GM18511 (cell line): ENCODE data around the gene ACTR1A.
"Not testable (repeated sequence)": the region's sequence is repeated elsewhere in the genome, so short reads cannot be mapped to it uniquely, and the experiment has no call there.

ENCODE experiments used
- ATAC-seq: cut with Tn5 transposase; IDR thresholded peaks from one replicate; pipeline ENCODE4 v1.9.1; 2021; ENCODE audit warnings: mild to moderate bottlenecking, moderate library complexity; ENCODE audit not compliant: unreplicated experiment

Gene ACTR1A

DNA sequence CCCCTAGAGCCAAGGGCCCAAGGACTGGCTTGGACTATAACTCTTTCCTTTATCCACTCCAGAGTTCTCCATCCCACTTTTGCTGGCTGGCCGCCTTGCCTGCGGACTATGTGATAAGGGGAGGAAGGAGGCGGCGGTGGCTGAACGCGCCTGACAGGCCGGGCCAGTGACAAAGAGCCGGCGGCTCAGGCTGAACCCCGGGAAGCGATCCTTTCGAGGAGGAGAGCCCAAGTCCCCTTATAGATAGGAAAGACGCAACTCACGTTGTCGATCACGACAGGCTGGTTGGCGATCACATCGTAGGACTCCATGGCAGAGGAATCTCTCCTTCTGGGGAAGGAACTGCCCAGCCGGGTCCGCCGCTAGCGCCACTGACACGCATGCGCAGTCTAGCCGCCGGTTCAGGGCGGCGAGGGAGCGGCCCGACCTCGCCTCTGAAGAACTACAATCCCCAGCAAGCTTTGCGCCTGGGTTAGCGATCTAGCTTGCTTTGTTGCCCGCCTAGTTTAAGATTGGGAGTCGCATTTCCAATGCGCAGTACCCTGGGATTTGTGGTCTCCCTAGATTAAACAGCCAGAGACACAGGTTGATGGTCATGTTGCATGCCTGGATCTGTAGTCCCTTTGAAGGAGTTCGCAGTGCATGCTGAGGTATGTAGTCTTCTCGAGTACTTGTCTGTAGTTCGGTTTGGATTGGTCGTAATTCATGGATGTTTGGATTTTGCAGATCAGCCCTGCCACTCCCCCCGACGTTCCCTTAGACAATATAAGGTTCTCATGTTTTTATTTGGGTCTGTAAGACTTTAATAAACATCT is at the start of gene ACTR1A:
Gene ACTR1A, minus strand, starts transcription at position 376 of the 815 bp plus-strand sequence. Its CDS starts 65 bp downstream, at position 311.
- ATAC-seq, result peak; percentile 59

DNA sequence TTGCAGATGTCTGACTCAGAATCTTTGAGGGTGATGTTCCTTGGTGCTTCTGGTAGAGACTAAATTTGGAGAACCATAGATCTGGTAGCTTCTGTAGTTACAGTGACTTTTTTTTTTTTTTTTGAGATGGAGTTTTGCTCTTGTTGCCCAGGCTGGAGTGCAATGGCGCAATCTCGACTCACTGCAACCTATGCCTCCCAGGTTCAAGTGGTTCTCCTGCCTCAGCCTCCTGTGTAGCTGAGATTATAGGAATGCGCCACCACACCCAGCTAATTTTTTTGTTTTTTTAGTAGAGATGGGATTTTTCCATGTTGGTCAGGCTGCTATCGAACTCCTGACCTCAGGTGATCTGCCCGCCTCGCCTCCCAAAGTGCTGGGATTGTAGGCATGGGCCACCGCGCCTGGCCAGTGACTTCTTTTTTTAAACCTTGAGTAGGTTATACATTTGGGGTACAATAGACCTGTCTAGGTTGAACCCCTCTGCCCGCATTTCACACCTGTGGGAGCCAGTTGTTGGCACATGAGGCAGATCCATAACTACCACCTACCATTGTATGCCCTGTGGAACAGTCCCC is 48.2 kb upstream of the ACTR1A start:
- ATAC-seq, result no peak

DNA sequence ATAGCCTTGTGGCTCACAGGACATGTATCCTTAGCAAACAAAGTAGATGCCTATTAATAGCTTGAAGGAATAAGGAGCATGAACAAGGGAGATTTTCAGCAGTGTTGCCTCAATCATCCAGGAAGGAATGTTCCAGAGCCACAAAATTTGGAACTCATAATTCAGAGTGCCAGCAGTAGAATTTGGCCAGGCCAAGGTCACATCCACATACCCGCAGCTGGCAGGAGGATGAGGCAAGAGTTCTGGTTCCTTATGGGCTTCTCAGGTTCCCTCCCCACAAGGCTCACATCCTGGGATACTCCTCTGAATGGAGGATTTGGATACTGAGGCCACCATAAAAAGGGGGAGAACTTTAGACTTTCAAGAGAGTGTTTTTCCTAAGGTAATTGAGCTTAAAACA is 47.0 kb upstream of the ACTR1A start:
- no peak for ATAC-seq

DNA sequence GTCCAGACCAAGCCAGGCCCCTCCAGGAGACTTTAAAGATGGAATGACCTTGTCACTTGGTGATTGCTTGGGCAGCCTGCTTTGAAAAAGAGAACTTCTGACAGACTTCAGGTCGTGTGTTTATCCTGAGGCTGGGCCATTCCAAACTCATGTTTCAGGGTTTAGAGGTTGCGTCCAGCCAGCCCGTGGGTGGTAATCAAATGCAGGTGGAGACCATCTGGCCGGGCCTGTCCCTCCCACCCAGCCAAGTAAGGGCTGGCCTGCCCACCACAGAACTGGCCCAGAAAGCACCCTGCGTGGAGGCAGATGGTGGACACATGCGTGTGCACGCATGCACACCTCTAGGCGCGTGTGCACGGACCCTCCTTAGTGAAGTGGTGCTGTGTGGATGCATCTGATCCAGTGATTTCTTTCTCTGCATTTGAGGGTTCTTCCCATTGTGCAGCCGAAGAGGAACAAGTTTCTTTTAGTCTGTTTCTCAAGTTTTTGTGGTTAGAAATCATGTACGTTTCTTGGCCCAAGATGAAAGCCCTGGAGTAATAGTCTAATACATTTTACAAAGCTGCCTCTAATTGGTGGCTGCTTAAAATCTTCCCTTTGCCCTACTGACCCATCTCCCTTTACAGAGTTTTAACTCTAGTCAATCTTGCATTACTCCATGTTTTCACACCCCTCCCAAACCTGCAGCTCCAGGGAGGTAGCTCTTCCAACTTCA is 44.3 kb upstream of the ACTR1A start:
- no peak for ATAC-seq

DNA sequence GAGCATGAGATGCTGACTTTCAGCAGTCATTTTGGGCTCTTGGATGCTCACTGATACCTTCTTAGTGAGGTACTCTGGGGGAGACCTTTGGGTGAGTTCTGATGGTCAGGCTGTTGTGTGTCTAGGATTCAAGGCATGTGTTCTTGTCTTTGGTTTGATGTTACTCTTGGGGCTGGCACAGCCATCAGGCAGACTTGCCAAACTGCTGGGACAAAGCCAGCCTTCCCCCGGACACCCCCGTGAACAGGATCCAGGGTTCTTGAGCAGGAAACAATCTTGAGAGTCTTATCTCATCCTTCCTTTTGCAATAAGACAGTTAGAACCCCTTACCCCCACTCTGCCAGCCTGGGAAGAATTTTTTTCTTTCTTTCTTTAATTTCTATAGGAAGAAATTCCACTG is 43.5 kb upstream of the ACTR1A start:
- no peak for ATAC-seq

DNA sequence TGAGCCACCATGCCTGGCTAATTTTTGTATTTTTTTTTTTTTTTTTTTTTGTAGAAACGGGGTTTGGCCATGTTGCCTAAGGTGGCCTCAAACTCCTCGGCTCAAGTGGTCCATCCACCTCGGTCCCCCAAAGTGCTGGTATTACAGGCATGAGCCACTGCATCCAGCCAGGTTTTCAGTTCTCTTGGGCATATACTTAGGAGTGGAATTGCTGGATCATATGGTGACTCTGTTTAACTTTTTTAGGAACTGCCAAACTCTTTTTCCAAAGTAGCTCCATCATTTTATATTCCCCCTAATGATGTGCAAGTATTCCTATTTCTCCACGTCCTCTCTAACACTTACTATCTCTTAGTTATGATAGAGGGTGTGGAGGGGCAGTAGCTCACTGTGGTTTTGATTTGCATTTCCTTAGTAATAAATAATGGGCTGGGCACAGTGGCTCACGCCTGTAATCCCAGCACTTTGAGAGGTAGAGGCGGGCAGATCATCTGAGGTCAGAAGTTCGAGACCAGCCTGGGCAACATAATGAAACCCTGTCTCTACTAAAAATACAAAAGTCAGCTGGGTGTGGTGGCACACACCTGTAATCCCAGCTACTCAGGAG is 42.9 kb upstream of the ACTR1A start:
- no peak for ATAC-seq

DNA sequence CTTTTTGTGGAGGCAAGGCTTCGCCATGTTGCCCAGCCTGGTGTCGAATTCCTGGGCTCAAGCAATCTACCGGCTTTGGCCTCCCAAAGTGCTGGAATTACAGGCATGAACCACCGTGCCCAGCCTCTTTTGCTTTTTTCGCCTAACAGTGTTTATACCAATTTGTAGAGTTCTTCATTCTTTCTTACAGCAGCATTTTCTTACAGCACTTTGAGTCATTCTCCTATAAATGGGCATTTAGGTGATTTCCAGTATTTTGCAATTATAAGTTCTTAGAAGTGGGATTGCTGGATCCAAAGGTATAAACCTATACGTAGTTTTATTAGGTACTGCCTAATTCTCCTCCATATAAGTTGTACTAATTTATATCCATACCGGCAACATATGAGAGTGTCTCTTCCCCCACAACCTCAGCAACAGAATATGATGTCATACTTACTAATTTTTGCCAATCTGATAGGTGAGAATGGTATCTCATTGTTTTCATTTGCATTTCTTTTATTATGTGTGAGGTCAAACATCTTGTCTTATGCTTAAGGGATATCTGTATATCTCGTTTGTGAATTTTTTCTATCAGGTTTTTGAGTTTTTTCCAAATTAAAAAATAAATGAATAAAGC is 40.4 kb upstream of the ACTR1A start:
- no peak for ATAC-seq

DNA sequence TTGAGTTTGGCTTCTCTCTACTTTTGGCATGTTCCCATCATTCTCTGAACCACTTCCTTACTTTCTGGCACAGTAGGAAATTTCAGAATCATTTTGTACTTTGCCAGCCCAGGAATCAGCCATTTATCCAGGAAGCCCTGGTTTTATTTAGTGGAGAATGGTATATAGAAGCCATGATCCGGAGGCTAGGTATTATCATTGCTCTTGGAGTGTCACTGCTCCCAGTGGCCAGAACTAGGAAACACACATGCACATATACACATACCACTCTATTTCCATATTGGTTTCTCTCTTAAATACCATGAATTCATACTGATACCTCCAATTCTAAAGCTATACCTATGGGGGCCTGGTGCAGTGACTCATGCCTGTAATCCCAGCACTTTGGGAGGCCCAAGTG is 37.5 kb upstream of the ACTR1A start:
- peak; percentile 71 for ATAC-seq

DNA sequence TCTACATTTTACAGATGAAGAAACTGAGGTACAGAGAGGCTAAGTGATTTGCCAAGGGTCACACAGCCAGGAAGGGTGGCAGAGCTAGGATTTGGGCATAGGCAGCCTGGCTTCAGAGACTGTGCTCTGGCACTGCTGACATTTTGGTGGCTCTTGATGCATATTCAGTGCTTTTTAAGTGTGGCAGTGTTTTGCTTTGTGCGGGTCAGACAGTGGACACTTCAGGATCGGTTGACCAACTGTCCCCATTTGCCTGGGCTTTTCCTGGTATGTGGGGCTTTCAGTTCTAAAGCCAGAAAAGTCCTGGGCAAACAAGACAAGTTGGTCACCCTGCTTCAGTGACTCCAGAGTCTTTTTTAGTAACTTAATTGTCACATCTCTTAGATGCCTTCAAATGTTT is 36.3 kb upstream of the ACTR1A start:
- no peak for ATAC-seq

DNA sequence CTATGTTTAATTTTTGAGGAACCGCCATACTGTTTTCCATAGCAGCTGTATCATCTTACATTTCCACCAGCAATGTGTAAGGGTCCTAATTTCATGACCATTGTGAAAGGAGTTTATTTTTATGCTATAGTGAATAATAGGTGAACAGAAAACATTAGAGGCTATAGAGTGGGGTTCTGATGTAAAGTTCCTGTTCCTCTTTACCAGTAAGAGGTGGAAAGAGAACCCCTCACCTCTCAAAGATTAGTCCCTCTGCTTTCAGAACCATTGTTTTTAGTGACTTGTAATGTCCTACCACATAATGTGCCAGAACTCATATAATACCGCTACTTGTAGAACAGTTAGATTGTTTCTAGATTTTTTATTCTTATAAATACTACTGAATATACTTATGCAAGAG is 35.4 kb upstream of the ACTR1A start:
- ATAC-seq, result no peak

DNA sequence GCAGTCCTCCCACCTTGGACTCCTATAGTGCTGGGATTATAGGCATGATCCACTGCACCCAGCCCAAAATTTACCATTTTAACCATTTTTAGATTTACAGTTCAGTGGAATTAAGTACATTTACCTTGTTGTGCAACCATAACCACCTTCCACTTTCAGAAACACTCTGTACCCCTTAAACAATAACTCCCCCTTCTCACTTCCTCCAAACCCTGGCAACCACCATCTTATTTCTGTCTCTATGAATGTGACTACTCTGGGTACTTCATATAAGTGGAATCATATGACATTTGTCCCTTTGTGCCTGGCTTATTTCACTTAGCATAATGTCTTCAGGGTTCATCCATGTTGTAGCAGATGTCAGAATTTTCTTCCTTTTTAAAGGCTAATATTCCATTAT is 34.9 kb upstream of the ACTR1A start:
- peak; percentile 55 for ATAC-seq

DNA sequence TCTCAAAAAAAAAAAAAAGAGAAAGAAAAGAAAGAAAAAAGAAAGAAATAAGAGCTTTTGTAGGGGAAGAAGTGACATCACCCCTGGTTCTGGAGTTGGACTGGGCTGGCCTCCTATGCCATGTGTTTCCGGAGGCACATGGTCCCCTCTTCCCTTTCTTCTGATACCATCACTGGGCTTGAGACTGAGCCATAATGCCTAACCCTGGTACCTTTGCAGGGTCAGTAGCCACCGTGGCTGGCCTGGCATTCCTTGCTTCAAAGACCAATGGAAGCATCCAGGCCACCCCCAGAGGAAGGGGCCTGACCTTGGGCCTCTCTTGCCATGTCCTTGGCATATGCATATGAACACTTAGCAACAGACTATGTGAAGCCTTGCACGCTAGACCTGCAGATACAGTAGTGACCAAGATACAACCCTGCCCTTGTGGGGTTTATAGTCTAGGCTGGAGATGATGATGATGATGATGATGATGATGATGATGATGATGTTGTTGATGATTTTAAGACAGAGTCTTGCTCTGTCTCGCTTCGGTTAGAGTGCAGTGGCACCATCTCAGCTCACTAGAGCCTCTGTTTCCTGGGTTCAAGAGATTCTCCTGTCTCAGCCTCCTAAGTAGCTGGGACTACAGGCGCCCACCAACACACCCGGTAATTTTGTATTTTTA is 33.1 kb upstream of the ACTR1A start:
- ATAC-seq, result no peak

DNA sequence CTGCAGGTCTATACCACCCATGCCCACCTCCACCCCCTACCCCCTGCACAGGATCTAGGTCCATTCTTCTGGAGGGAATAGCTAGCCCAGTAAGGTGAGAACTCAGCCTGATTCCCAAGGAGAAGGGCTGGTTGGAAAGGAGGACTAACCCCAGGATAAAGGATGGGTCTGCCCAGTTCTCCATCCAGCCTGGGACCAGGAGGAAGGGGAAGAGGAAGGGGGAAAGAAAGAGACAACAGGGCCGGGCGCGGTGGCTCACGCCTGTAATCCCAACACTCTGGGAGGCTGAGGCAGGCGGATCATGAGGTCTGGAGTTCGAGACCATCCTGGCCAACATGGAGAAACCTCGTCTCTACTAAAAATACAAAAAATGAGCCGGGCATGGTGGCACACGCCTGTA is 32.5 kb upstream of the ACTR1A start:
- not testable (repeated sequence) for ATAC-seq

DNA sequence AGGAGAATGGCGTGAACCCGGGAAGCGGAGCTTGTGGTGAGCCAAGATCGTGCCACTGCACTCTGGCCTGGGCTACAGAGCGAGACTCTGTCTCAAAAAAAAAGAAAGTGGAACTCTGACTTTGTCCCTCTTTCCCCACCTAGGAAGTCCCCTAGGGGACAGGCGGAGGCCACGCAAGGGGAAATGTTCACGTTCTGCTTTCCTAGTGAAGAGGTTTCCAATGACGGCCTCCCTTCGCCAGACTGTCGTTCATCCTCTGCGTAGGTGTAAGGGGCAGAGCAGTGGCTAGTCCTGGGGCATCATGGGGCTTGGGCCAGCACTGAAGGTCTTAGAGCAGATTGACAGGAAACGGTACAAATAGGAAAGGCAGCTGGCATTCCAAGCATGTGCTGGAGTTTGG is 31.8 kb upstream of the ACTR1A start:
- no peak for ATAC-seq

DNA sequence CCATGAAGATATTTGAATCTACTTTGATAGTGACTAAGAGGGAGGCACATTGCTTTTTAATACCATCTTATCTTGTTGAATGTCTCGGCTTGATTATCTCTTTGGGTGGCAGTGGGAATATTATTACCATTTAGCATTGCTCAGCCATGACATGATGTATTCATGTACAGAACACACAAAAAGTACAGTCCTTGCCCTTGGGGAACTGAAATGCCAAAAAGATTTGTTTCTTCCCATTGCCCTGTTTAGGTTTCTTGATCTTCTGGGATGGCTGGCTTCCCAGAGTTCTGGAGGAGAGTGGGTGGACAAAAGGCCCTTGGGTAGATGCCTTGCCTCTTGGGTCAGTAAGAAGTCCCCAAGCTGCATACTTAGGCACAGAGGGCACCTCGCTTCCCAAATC is 25.0 kb upstream of the ACTR1A start:
- no peak for ATAC-seq

DNA sequence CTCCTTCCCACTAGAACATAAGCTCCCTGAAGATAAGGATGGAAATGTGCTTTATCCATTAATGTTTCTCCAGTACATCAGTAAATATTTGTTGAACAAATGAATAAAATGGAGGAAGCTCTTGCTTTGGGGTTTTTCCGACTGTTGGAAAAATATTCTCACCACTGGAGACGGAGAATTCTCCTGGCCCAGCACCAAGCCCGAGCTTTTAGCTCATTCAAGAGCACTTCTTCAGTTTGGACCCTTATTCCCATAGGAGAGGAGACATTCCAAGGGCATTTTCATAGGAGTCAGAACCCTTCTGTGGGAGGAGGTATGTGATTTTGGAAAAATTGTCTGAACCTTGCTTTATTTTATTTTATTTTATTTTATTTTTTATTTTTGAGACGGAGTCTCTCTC is 22.2 kb upstream of the ACTR1A start:
- no peak for ATAC-seq

DNA sequence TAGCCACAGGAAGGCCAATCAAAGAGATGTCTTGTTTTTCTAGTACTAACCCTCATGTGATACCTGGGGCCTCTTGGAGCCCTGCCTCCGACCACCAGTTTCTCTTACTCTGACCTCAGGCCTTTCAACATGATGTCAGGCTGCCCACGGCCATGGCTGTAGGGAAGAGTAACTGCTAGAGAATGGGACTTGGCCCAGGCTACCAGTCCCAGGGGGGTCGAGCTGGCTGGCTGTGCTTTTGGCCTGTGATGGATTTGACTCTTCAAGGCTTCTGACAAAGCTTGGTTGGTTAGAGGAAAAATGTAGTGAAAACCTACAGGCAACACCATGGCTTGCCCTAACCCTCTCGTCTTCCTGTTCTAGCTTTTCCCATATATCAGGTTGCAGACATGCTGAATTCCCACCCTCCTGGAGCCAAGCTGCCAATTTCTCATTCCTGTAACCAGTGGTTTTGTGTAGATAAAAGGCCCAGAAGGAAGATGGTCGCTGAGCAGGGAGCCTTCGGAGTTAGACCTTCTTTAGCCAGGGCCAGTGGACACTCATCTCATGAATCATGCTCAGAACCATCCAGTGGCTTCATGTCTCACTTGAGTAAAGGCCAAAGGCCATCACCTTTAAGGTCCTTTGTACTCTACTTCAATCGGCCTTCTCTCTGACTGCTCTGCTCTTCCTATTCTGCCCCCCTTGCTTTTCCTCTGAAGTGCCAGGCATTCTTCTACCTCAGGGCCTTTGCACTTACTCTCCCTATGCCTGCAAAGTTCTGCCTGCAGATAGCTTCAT is 20.9 kb upstream of the ACTR1A start:
- no peak for ATAC-seq

DNA sequence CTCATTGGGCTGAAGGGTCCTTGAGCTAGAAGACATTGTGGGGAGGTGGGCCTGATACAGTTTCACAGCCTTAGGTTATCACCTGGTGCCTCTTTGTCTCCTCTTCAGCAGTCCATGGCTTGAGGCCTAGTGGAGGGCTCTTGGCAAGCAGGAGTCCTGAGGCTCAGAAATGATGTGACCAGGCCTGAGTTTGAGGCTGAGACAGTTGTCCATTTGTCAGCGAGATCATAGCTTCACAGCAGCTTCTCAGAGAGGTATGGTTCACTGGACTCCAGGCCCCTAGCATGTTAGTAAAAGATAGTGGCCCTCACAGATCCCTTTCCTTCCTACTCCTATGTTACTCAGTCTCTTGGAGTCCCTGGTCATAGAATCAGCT is 20.4 kb upstream of the ACTR1A start:
- ATAC-seq, result no peak

DNA sequence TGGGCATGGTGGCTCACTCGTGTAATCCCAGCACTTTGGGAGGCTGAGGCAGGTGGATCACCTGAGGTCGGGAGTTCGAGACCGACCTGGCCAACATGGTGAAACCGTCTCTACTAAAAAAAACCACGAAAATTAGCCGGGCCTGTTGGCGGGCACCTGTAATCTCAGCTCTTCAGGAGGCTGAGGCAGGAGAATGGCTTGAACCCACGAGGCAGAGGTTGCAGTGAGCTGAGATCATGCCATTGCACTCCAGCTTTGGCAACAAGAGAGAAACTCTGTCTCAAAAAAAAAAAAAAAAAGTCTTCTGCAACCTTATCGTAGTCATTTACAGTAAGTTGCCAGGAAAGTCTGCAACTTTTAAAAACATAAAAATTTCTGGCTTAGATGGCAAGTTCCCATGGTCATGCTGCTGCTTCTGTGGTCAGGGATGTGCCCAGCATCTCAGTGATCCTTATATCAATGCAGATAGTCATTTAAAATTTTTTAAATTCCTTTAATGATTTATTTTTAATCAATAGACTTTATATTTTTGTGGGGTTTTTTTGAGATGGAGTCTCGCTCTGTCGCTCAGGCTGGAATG is 16.8 kb upstream of the ACTR1A start:
- ATAC-seq, result no peak

DNA sequence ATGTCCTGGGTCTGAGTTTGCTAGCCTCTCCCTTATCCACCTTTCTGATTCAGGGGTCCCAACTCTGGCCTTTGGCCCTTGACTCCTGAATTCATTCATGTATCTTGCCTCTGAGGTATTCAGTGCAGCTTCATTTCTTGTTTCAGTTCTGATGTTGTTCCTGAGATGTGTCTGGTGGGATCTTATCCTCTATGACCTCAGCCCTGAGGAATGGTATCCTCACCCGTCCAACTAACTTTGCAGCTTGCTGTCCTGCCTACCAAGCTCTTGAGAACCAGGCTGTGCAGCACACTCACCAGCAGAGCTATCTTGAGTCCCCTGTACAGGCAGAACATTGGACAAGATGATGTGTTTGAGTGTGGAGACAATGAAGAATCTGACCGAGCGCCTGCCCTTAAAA is 15.0 kb upstream of the ACTR1A start:
- ATAC-seq, result no peak
